Mucosa of stomach (tissue), 1 donor: ENCODE data around the gene DDB1.
"Not testable (repeated sequence)": the region's sequence is repeated elsewhere in the genome, so short reads cannot be mapped to it uniquely, and the experiment has no call there.

Source experiments
- H3K27me3 ChIP-seq: one replicate; pipeline ENCODE4 v1.7.0; 2013; ENCODE audit warnings: mild to moderate bottlenecking, low read length; ENCODE audit not compliant: control insufficient read depth, insufficient read depth
- H3K36me3 ChIP-seq: one replicate; pipeline ENCODE4 v1.7.0; 2013; ENCODE audit warnings: low read length; ENCODE audit not compliant: control insufficient read depth, insufficient read depth
- H3K4me1 ChIP-seq: one replicate; pipeline ENCODE4 v1.7.0; 2013; ENCODE audit warnings: mild to moderate bottlenecking, low read length; ENCODE audit not compliant: control insufficient read depth, insufficient read depth
- H3K4me3 ChIP-seq: one replicate; pipeline ENCODE4 v1.7.0; 2013; ENCODE audit warnings: low read length
- H3K9ac ChIP-seq: one replicate; pipeline ENCODE4 v1.7.0; 2013; ENCODE audit warnings: mild to moderate bottlenecking, low read length, moderate library complexity
- H3K9me3 ChIP-seq: one replicate; pipeline ENCODE4 v1.7.0; 2013; ENCODE audit warnings: mild to moderate bottlenecking, low read length, moderate library complexity; ENCODE audit not compliant: control insufficient read depth
- donor health status: Pancreatic carcinoma.

The DDB1 gene

DNA sequence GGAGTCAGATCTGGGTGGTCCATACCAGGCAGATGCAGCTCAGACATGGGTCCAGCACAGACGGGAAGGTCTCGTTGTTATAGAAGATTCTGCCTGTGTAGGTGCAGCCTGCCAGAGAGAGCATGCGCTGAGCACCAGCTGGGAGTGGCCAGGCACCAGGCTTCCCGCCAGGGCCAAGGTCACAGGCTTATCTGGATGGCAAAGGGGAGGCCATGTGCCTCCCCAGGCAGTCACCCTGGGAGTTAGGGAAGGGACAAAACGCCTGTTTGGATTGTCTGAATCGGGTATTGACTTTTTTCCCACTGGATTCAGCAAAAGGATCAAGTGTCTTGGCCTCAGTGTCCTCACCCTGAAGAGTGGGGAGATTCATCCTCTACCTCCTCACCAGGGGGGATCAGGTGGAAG, 65.5 kb downstream of the DDB1 start:
- H3K9me3 ChIP-seq, result no peaks in the 10 kb centered on the region
- H3K27me3 ChIP-seq, result no peaks in the 10 kb centered on the region
- no peaks in the 10 kb centered on the region for H3K36me3 ChIP-seq
- H3K4me1 ChIP-seq, result no peaks in the 10 kb centered on the region
- no peak overlapping the region for H3K4me3 ChIP-seq
- no peak overlapping the region for H3K9ac ChIP-seq

DNA sequence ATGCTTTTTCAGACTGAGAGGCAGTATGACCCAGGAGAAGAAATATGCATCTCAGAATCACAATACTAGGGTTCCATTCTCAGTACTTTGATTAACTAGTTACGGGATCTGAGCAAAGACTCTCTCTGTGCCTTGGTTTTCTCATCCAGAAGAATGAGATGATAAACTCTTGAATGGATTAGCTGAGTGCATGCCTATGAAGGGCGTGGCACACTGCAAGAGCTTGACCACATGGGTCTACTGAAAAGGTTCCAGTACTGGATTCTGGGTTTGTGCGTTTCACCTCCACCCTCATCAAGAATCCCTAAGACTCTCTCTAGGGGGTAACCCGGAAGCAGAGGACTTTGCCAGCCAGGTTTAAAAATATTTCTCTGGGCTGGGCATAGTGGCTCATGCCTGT, 66.3 kb downstream of the DDB1 start:
- H3K27me3 ChIP-seq, result no peaks in the 10 kb centered on the region
- no peaks in the 10 kb centered on the region for H3K36me3 ChIP-seq
- no peak overlapping the region for H3K9ac ChIP-seq
- H3K4me1 ChIP-seq, result no peaks in the 10 kb centered on the region
- no peaks in the 10 kb centered on the region for H3K9me3 ChIP-seq
- H3K4me3 ChIP-seq, result no peak overlapping the region

DNA sequence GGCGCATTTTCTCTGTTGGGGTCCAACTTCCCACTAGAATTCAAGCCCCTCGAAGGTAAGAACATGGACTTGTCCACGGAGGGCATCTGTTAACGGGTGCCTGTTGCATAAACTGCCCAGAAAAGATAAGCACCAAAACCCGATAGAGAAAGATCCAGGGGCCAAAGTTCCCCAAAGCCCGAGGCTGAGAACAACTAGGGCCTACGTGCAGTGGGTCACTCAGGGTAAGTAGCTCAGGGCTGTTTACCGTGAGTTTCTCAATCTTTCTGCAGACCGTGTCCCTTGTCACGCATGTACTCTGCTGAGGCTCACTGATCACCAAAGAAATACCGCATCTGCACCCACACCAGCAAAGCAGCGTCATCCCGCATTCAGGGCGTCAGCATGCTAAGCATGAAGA, 67.5 kb downstream of the DDB1 start:
- no peaks in the 10 kb centered on the region for H3K36me3 ChIP-seq
- no peaks in the 10 kb centered on the region for H3K9me3 ChIP-seq
- no peaks in the 10 kb centered on the region for H3K27me3 ChIP-seq
- no peak overlapping the region for H3K9ac ChIP-seq
- no peaks in the 10 kb centered on the region for H3K4me1 ChIP-seq
- H3K4me3 ChIP-seq, result no peak overlapping the region

DNA sequence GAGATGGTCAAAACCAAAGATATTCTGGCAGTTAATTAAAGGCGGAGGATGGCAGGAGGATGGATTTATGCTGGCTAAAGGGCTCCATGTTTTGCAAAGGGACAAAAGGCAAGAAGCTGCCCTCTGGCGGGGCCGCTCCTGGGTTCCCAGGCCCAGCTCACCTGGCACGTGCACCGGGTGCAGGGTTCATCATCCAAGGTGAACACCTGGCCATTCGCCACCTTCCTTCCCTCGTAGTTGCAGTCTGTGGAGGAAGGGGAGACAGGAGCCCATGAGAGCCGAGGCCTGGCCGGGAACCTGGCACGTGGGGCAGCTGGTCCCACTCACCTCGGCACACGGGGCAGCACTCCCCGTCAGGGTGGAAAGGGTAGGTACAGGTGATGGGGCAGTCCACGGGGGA, 68.1 kb downstream of the DDB1 start:
- Histone ChIP-seq H3K9me3 (no peaks in the 10 kb centered on the region), H3K4me1 (no peaks in the 10 kb centered on the region), H3K36me3 (no peaks in the 10 kb centered on the region), H3K27me3 (no peaks in the 10 kb centered on the region), H3K9ac (no peak overlapping the region), H3K4me3 (no peak overlapping the region)

DNA sequence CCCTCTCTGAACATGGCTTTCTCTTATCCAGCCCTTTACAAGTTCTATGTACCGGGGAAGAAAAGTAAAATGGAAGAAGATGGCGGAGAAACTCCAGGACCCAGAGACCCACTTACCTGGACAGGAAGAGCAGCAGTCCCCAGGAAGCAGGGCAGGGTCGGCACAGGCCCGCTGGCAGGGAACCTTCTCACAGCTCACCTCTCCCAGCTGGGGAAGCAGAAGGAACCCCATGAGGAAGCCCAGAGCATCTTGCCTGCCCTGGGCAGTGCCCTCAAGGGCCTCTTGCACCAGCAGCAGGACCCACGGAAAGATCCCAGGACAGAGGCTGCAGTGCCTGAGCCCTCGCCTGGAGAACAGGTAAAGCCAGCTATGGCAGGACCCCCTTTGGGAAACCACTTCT, 68.5 kb downstream of the DDB1 start:
- Histone ChIP-seq H3K36me3 (no peaks in the 10 kb centered on the region), H3K9ac (no peak overlapping the region), H3K9me3 (no peaks in the 10 kb centered on the region), H3K4me1 (no peaks in the 10 kb centered on the region), H3K4me3 (no peak overlapping the region), H3K27me3 (no peaks in the 10 kb centered on the region)

DNA sequence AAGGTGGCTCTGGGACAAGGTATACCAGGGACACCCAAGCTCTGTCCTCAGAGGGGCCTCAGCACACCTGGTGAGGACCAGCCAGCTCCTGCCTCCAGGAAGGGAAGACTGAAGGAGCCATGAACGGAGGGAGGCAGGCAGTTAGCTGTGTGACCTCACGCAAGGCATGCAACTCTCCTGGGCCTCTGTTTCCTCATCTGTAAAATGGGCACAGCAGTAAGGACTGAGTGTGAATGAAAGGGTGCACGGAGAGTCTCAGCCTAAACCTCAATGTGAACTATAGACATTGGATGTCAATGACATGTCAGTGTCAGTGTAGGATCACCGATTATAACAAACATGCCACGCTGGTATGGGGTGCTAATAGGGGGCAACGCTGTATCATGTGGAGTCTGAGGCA, 73.5 kb downstream of the DDB1 start:
- H3K27me3 ChIP-seq, result no peaks in the 10 kb centered on the region
- peaks cover 3% of the 10 kb centered on the region for H3K4me1 ChIP-seq

GRCh38 chr11:61258546-61258945, 74.4 kb downstream of the DDB1 start:
- Histone ChIP-seq H3K9ac (no peak overlapping the region), H3K27me3 (no peaks in the 10 kb centered on the region), H3K36me3 (no peaks in the 10 kb centered on the region)

More for the DNA sequence above, 73.5 kb downstream of the DDB1 start:
- Histone ChIP-seq H3K36me3 (no peaks in the 10 kb centered on the region), H3K9ac (no peak overlapping the region), H3K4me3 (no peak overlapping the region), H3K9me3 (no peaks in the 10 kb centered on the region)

GRCh38 chr11:61256710-61257482, 76.0 kb downstream of the DDB1 start:
- H3K4me3 ChIP-seq, result no peak overlapping the region
- H3K27me3 ChIP-seq, result no peaks in the 10 kb centered on the region
- no peak overlapping the region for H3K9ac ChIP-seq
- no peaks in the 10 kb centered on the region for H3K9me3 ChIP-seq
- peaks cover 3% of the 10 kb centered on the region for H3K4me1 ChIP-seq
- H3K36me3 ChIP-seq, result no peaks in the 10 kb centered on the region

More at GRCh38 chr11:61258546-61258945, 74.4 kb downstream of the DDB1 start:
- no peak overlapping the region for H3K4me3 ChIP-seq
- peaks cover 3% of the 10 kb centered on the region for H3K4me1 ChIP-seq
- H3K9me3 ChIP-seq, result no peaks in the 10 kb centered on the region

- Histone ChIP-seq H3K36me3 (no peaks in the 10 kb centered on the region), H3K27me3 (no peaks in the 10 kb centered on the region), H3K4me1 (peaks cover 3% of the 10 kb centered on the region), H3K9ac (no peak overlapping the region), H3K4me3 (no peak overlapping the region), H3K9me3 (no peaks in the 10 kb centered on the region)
These were observed 78.4 kb downstream of the DDB1 start for GRCh38 chr11:61254403-61255025.

DNA sequence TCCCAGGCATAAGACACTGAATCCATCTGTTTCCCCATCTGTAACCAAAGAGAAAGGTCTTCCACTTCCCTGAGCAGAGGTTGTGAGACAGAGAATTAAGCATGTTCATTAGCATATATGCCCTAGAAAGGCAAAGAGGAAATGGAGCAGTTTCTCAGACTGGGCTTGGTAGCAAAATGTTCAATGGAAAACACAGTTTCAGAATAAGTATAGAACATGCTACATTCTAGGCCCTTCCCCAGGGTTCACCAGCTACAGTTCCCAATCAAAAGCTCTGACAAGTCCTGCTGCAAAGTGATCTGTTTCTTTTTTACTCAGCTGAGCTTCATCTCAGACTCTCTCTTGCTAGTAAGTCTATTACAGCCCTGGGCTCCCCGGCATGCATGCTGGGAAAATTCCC, 80.6 kb downstream of the DDB1 start:
- H3K9ac ChIP-seq, H3K4me3 ChIP-seq, H3K27me3 ChIP-seq, H3K4me1 ChIP-seq, H3K9me3 ChIP-seq, H3K36me3 ChIP-seq: not testable (repeated sequence)

GRCh38 chr11:61250796-61251765, 81.8 kb downstream of the DDB1 start:
- not testable (repeated sequence) for H3K9ac ChIP-seq, H3K27me3 ChIP-seq, H3K36me3 ChIP-seq, H3K4me3 ChIP-seq, H3K9me3 ChIP-seq, H3K4me1 ChIP-seq
